Left renal pelvis (tissue), 4 donors: ENCODE results near the gene TPPP. TPM values are rescaled to one million over a fixed set of nuclear protein-coding genes. Genes with fewer than 3 reads are reported as not detected.
"Not testable (repeated sequence)": the region's sequence is repeated elsewhere in the genome, so short reads cannot be mapped to it uniquely, and the experiment has no call there.

Source experiments
- DNase-seq, 4 donors: peaks; one replicate each; pipeline ENCODE4 v3.0.0-alpha.2; 2013; ENCODE audit warnings: low read depth in 4 of 4, low spot score in 3 of 4
- polyA plus RNA-seq, 4 donors: library from polyadenylated mRNA; unstranded; fragments of 120-200 nt; gene quantifications; one replicate each; pipeline ENCODE4 v1.2.1, GENCODE V29; 2013; ENCODE audit not compliant: insufficient read length in 4 of 4

The TPPP gene
- polyA plus RNA-seq, 4 donors: 0.93 to 4.0 (median 3.6) TPM

- not testable (repeated sequence) for DNase-seq
Measured at GRCh38 chr5:695475-695874, 2.3 kb upstream of the TPPP start.

- not testable (repeated sequence) for DNase-seq
Measured at GRCh38 chr5:694042-694431, 885 bp upstream of the TPPP start.

GRCh38 chr5:692529-693041 lies 567 bp downstream of the TPPP start:
- DNase-seq: not testable (repeated sequence)

GRCh38 chr5:691817-692528 lies 1.2 kb downstream of the TPPP start:
- DNase-seq: no peak

GRCh38 chr5:691049-691448 lies 2.1 kb downstream of the TPPP start:
- not testable (repeated sequence) for DNase-seq

- DNase-seq: not testable (repeated sequence)
Measured at GRCh38 chr5:690293-690692, 2.9 kb downstream of the TPPP start.

- not testable (repeated sequence) for DNase-seq
Measured at GRCh38 chr5:688348-689010, 4.7 kb downstream of the TPPP start.

- DNase-seq: not testable (repeated sequence)
Measured at GRCh38 chr5:686936-687335, 6.2 kb downstream of the TPPP start.

- DNase-seq: not testable (repeated sequence)
Measured at GRCh38 chr5:686172-686523, 7.0 kb downstream of the TPPP start.

GRCh38 chr5:685262-686171 lies 7.6 kb downstream of the TPPP start:
- no peak for DNase-seq

GRCh38 chr5:684751-685216 lies 8.4 kb downstream of the TPPP start:
- DNase-seq: no peak

- no peak for DNase-seq
Measured at GRCh38 chr5:683551-684481, 9.3 kb downstream of the TPPP start.

- not testable (repeated sequence) for DNase-seq
Measured at GRCh38 chr5:682651-683358, 10.3 kb downstream of the TPPP start.

- DNase-seq: not testable (repeated sequence)
Measured at GRCh38 chr5:682216-682615, 10.9 kb downstream of the TPPP start.

- DNase-seq: not testable (repeated sequence)
Measured at GRCh38 chr5:681317-682191, 11.6 kb downstream of the TPPP start.

GRCh38 chr5:680836-681235 lies 12.3 kb downstream of the TPPP start:
- DNase-seq: not testable (repeated sequence)

GRCh38 chr5:680118-680795 lies 12.9 kb downstream of the TPPP start:
- not testable (repeated sequence) for DNase-seq
